Brain microvascular endothelial cell (primary cell): Measurements from ENCODE around the gene UBL4A.

Experiments used
- DNase-seq: peaks from one replicate; pipeline ENCODE4 v3.0.0-alpha.2; 2020
- H3K27ac ChIP-seq: fragments of 250-450 bp; sonication (Bioruptor Pico); 2 replicates; pipeline ENCODE4 v1.5.1; 2020; ENCODE audit warnings: mild to moderate bottlenecking, moderate library complexity
- H3K27me3 ChIP-seq: fragments of 250-450 bp; sonication (Bioruptor Pico); replicated peaks from 2 replicates; pipeline ENCODE4 v1.5.1; 2020; ENCODE audit warnings: mild to moderate bottlenecking
- H3K36me3 ChIP-seq: fragments of 250-450 bp; sonication (Bioruptor Pico); replicated peaks from 2 replicates; pipeline ENCODE4 v1.5.1; 2020; ENCODE audit warnings: mild to moderate bottlenecking
- H3K4me3 ChIP-seq: 2 replicates; pipeline ENCODE4 v1.5.1; 2011; ENCODE audit warnings: low read depth, mild to moderate bottlenecking, control low read depth, low read length, moderate library complexity
- CTCF ChIP-seq: IDR thresholded peaks from 2 replicates; pipeline ENCODE4 v1.5.1; 2011; ENCODE audit warnings: low read depth, mild to moderate bottlenecking, moderate library complexity, low read length, control low read depth, inconsistent platforms; ENCODE audit errors: missing control alignments
- in situ Hi-C: cut with HindIII; loops from 2 replicates; pipeline ENCODE4 v1.10.0; 2017; ENCODE audit warnings: low sequenced_read_pairs, low pct_ligation_motif_present

Gene UBL4A

GRCh38 chrX:154486396-154487207 lies at the start of gene UBL4A:
Gene UBL4A, minus strand, starts transcription at chrX:154486615. Its CDS starts 31 bp downstream, at chrX:154486584.
- Histone ChIP-seq H3K27me3 (no peaks in the 10 kb centered on the region), H3K4me3 (peak within 1 kb of the TSS; percentile 60), H3K27ac (peak within 1 kb of the TSS; percentile 23), H3K36me3 (no peaks in the 10 kb centered on the region)
- in situ Hi-C loops, result no loop called here
- DNase-seq, result no peak
- TF ChIP-seq CTCF, result no peak

- peaks cover 9% of the 10 kb centered on the region for H3K36me3 ChIP-seq
- in situ Hi-C loops, result no loop called here
- no peak for TF ChIP-seq CTCF
- no peak overlapping the region for H3K4me3 ChIP-seq
- H3K27me3 ChIP-seq, result no peaks in the 10 kb centered on the region
- DNase-seq, result no peak
- H3K27ac ChIP-seq, result no peak overlapping the region
These were observed 49.5 kb upstream of the UBL4A start for GRCh38 chrX:154535892-154536291.

- DNase-seq, result peak; percentile 63
- Histone ChIP-seq H3K27me3 (no peaks in the 10 kb centered on the region), H3K36me3 (peaks cover 9% of the 10 kb centered on the region), H3K4me3 (no peak overlapping the region), H3K27ac (no peak overlapping the region)
- peak; percentile 97 for TF ChIP-seq CTCF
- in situ Hi-C loops, result no loop called here
These were observed 48.3 kb upstream of the UBL4A start for GRCh38 chrX:154534526-154535322.

- Histone ChIP-seq H3K36me3 (peaks cover 9% of the 10 kb centered on the region), H3K4me3 (no peak overlapping the region), H3K27me3 (no peaks in the 10 kb centered on the region), H3K27ac (no peak overlapping the region)
- in situ Hi-C loops, result no loop called here
- no peak for DNase-seq
- no peak for TF ChIP-seq CTCF
These were observed 46.3 kb upstream of the UBL4A start for GRCh38 chrX:154532690-154533089.

GRCh38 chrX:154531626-154532025 lies 45.2 kb upstream of the UBL4A start:
- no peak for DNase-seq
- Histone ChIP-seq H3K4me3 (no peak overlapping the region), H3K27ac (no peak overlapping the region), H3K27me3 (no peaks in the 10 kb centered on the region), H3K36me3 (peaks cover 9% of the 10 kb centered on the region)
- TF ChIP-seq CTCF, result no peak
- in situ Hi-C loops, result no loop called here
